CD4-positive, alpha-beta memory T cell (primary cell): ENCODE data around the gene OTUD3. TPM values are rescaled to one million over a fixed set of nuclear protein-coding genes. Genes with fewer than 3 reads are reported as not detected.

Experiments
- CTCF ChIA-PET: fragments of 350-600 bp; sonication (Branson Sonifier 250); formaldehyde crosslinking; loops from one replicate; lab custom pipeline; 2021; ENCODE audit warnings: inconsistent platforms; ENCODE audit not compliant: partially characterized antibody; lab: Charles Lee
- POLR2A ChIA-PET: fragments of 350-600 bp; sonication (Branson Sonifier 250); formaldehyde crosslinking; loops from one replicate; lab custom pipeline; 2021; ENCODE audit not compliant: partially characterized antibody; lab: Charles Lee
- DNase-seq, 5 donors: peaks; one replicate each; pipeline versions ENCODE4 v3.0.0 to v3.0.0-alpha.2; 2020 to 2022; ENCODE audit warnings: mixed read lengths in 1 of 5
- H3K27ac ChIP-seq: one replicate; pipeline ENCODE4 v1.7.0; 2013; ENCODE audit warnings: low read depth, low read length
- H3K27me3 ChIP-seq: 2 replicates; pipeline ENCODE4 v1.7.0; 2013; ENCODE audit warnings: mild to moderate bottlenecking, low read length, moderate library complexity; ENCODE audit not compliant: insufficient read depth
- H3K36me3 ChIP-seq: 2 replicates; pipeline ENCODE4 v1.7.0; 2013; ENCODE audit warnings: mild to moderate bottlenecking, low read length, moderate library complexity; ENCODE audit not compliant: insufficient read depth
- H3K4me1 ChIP-seq: 2 replicates; pipeline ENCODE4 v1.7.0; 2013; ENCODE audit warnings: mild to moderate bottlenecking, low read length, moderate library complexity; ENCODE audit not compliant: insufficient read depth
- H3K4me3 ChIP-seq, 2 donors: one replicate each; pipeline ENCODE4 v1.7.0; 2013; ENCODE audit warnings: low read length in 2 of 2, mild to moderate bottlenecking in 1 of 2
- H3K9me3 ChIP-seq, 2 donors: one replicate each; pipeline ENCODE4 v1.7.0; 2013; ENCODE audit warnings: low read length in 2 of 2, control low read depth in 1 of 2; ENCODE audit not compliant: control insufficient read depth in 1 of 2
- H3K27ac Mint-ChIP-seq, 7 donors: one replicate each; pipeline ENCODE4 v1.8.0; 2020 to 2021; ENCODE audit warnings: mixed read lengths in 7 of 7, mild to moderate bottlenecking in 6 of 7, inconsistent platforms in 3 of 7, moderate library complexity in 3 of 7
- H3K27me3 Mint-ChIP-seq, 2 donors: one replicate each; pipeline ENCODE4 v1.8.0; 2020 to 2021; ENCODE audit warnings: mixed read lengths in 2 of 2
- H3K36me3 Mint-ChIP-seq, 2 donors: one replicate each; pipeline ENCODE4 v1.8.0; 2020 to 2021; ENCODE audit warnings: mixed read lengths in 2 of 2, inconsistent platforms in 1 of 2, mild to moderate bottlenecking in 1 of 2
- H3K4me1 Mint-ChIP-seq, 4 donors: one replicate each; pipeline ENCODE4 v1.8.0; 2020 to 2021; ENCODE audit warnings: mixed read lengths in 4 of 4, mild to moderate bottlenecking in 1 of 4
- H3K4me3 Mint-ChIP-seq, 8 donors: one replicate each; pipeline ENCODE4 v1.8.0; 2020 to 2021; ENCODE audit warnings: mixed read lengths in 8 of 8, mild to moderate bottlenecking in 7 of 8, moderate library complexity in 6 of 8, inconsistent platforms in 3 of 8
- H3K9me3 Mint-ChIP-seq, 8 donors: one replicate each; pipeline ENCODE4 v1.8.0; 2020 to 2021; ENCODE audit warnings: mixed read lengths in 8 of 8, mild to moderate bottlenecking in 5 of 8, inconsistent platforms in 3 of 8, moderate library complexity in 1 of 8
- intact Hi-C: fragments of 100-400 bp; cut with micrococcal nuclease; formaldehyde crosslinking; loops from one replicate; pipeline ENCODE4 v1.15.1; 2023
- polyA plus RNA-seq, 2 donors: library from polyadenylated mRNA; unstranded; fragments of 300-500 nt; fragmentation: Illumina TruSeq; gene quantifications; one replicate each; pipeline ENCODE4 v1.2.3, GENCODE V29; 2021
- total RNA-seq, 2 experiments: library from RNA; stranded (reverse); gene quantifications; one replicate each; pipeline ENCODE4 v1.2.3, GENCODE V29; 2021

OTUD3 gene
- total and polyA plus RNA-seq, 4 experiments from 2014 or later: 1.8 to 18.7 (median 10.8) TPM

DNA sequence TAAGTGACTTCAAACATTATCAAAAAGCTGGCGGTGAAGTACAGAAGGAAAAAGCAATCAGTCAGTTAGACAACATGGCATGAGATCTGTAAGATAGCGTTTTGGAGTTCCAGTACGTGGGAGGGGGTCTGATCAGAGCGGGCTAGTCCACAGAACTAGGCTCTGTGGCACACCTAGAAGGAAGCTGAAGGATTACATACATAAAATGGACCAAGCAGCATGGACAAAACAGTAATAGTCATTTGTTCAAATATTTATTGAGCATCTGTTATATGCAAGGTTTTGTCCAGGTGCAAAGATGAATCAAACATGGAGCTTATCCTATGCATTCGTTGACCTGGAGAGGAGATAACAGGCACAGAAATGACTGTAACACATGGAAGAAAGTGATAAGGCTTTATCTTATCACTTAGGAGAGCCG, 64.1 kb downstream of the OTUD3 start:
- Mint-ChIP-seq H3K9me3 (no peaks in the 10 kb centered on the region), H3K36me3 (no peaks in the 10 kb centered on the region), H3K27me3 (peaks cover 7 to 16% of the 10 kb centered on the region in 2 donors), H3K4me1 (no peaks in the 10 kb centered on the region), H3K4me3 (no peak overlapping the region), H3K27ac (no peak overlapping the region)
- no peak for DNase-seq
- Histone ChIP-seq H3K36me3 (no peaks in the 10 kb centered on the region), H3K27ac (no peak overlapping the region), H3K9me3 (no peaks in the 10 kb centered on the region), H3K4me1 (no peaks in the 10 kb centered on the region), H3K4me3 (no peak overlapping the region), H3K27me3 (no peaks in the 10 kb centered on the region)
- POLR2A ChIA-PET: no interaction called here
- CTCF ChIA-PET: no interaction called here
- intact Hi-C loops: no loop called here

DNA sequence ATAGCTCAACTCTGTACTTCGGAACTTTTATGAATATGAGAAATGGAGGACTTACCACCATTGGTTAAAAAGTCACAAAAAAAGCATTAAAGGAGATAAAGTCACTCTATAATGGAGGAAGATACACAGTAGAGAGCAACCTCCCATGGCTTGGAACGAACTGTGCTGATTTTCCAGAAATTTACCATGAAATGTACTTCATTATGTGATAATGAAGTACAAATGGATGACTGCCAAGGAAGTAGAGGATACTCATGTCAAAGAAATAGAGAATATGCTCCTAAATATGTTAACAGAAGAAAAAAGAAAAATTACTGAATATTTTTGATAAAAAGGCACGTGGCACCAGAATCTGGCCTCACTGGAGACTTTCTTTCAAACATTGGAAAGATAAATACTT, 64.8 kb downstream of the OTUD3 start:
- no peaks in the 10 kb centered on the region for H3K9me3 ChIP-seq
- H3K4me1 Mint-ChIP-seq: no peaks in the 10 kb centered on the region
- intact Hi-C loops: no loop called here
- H3K4me3 Mint-ChIP-seq: no peak overlapping the region
- H3K9me3 Mint-ChIP-seq: no peaks in the 10 kb centered on the region
- H3K36me3 Mint-ChIP-seq: no peaks in the 10 kb centered on the region
- POLR2A ChIA-PET: no interaction called here
- no peaks in the 10 kb centered on the region for H3K27me3 ChIP-seq
- no peak for DNase-seq
- H3K4me1 ChIP-seq: no peaks in the 10 kb centered on the region
- H3K4me3 ChIP-seq: no peak overlapping the region
- peaks cover 7 to 16% of the 10 kb centered on the region in 2 donors for H3K27me3 Mint-ChIP-seq
- H3K36me3 ChIP-seq: no peaks in the 10 kb centered on the region
- H3K27ac ChIP-seq: no peak overlapping the region
- CTCF ChIA-PET: no interaction called here
- H3K27ac Mint-ChIP-seq: no peak overlapping the region

DNA sequence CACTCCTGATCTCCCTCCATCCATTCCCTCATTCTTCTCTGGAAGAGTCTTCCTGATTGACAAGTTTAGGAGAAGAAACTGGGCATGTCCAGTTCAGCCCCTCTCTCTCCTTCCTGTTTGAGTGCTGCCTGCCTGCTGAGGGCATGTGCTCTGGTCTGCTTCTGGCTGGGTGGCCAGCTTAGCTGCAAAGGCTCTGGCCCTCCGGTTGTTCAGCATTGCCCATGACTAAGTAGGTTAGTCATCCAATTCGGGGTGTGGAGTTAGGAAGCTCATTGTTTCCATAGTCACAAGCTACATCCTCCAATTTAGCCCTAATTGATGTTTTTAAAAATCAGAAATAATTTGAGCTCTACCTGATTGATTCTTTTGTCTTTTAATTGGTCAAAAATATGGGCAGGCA, 66.8 kb downstream of the OTUD3 start:
- no peaks in the 10 kb centered on the region for H3K4me1 Mint-ChIP-seq
- H3K27me3 Mint-ChIP-seq: peaks cover 9 to 21% of the 10 kb centered on the region in 2 donors
- CTCF ChIA-PET: no interaction called here
- H3K27ac Mint-ChIP-seq: no peak overlapping the region
- H3K9me3 ChIP-seq: no peaks in the 10 kb centered on the region
- no peaks in the 10 kb centered on the region for H3K4me1 ChIP-seq
- H3K27ac ChIP-seq: no peak overlapping the region
- H3K27me3 ChIP-seq: no peaks in the 10 kb centered on the region
- peaks cover 0 to 7% (median 0%) of the 10 kb centered on the region in 8 donors for H3K9me3 Mint-ChIP-seq
- intact Hi-C loops: no loop called here
- H3K4me3 ChIP-seq: no peak overlapping the region
- H3K4me3 Mint-ChIP-seq: no peak overlapping the region
- no peak for DNase-seq
- H3K36me3 ChIP-seq: no peaks in the 10 kb centered on the region
- H3K36me3 Mint-ChIP-seq: no peaks in the 10 kb centered on the region
- POLR2A ChIA-PET: no interaction called here

DNA sequence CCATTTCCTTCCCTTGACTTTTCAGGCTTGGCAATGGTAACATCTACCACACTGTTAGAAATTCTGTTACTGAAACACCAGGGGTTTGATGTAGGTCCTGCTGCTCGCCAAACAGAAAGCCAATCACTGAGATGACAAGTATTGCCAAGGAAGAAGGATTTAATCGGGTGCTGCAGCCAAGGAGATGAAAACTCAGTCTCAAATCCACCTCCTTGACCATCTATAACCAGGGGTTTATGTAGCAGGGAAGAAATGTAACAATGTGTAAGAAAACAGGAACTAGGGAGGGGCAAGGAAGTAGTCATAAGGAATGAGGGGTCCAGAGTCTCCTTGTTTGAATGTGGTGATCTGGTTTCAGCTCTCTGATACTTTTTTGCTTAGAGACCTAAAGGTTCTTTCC, 71.9 kb downstream of the OTUD3 start:
- Histone ChIP-seq H3K4me3 (no peak overlapping the region), H3K36me3 (no peaks in the 10 kb centered on the region), H3K27me3 (no peaks in the 10 kb centered on the region), H3K4me1 (no peaks in the 10 kb centered on the region), H3K9me3 (no peaks in the 10 kb centered on the region), H3K27ac (no peak overlapping the region)
- ChIA-PET POLR2A (no interaction called here), CTCF (no interaction called here)
- H3K4me1 Mint-ChIP-seq: no peaks in the 10 kb centered on the region
- H3K27ac Mint-ChIP-seq: no peak overlapping the region
- H3K36me3 Mint-ChIP-seq: no peaks in the 10 kb centered on the region
- no peak for DNase-seq
- H3K9me3 Mint-ChIP-seq: peaks cover 0 to 12% (median 2%) of the 10 kb centered on the region in 8 donors
- intact Hi-C loops: no loop called here
- no peak overlapping the region for H3K4me3 Mint-ChIP-seq
- peaks cover 13 to 33% of the 10 kb centered on the region in 2 donors for H3K27me3 Mint-ChIP-seq

DNA sequence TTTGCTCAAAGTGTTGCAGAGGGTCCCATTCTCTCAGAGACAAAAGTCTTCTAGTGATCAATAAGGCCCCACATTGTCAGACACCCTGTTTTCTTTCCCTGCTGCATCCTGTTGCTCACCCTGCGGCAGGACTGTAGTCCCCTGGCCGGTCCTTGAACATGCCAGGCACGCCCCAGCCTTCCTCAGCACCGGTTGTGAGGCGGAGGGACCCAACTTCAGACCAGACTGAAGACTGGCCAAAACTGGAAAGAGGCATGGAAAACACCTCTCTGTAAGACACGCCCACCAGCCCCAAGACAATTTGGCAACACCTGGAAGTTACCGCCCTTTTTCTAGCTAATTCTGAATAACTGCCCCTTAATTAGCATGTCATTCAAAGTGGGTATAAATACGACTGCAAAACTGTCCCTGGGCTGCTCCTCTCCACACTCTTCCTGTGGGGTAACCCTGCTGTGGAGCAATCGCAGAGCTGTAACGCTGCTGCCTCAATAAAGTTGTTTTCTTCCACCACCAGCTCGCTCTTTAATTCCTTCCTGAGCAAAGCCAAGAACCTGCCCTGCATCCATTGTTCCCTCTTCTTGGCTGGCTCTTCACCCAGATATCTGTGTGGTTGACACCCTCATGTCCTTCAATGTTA, 73.5 kb downstream of the OTUD3 start:
- Mint-ChIP-seq H3K27me3 (peaks cover 13 to 34% of the 10 kb centered on the region in 2 donors), H3K4me1 (no peaks in the 10 kb centered on the region), H3K36me3 (no peaks in the 10 kb centered on the region), H3K9me3 (peaks cover 0 to 12% (median 2%) of the 10 kb centered on the region in 8 donors), H3K4me3 (no peak overlapping the region), H3K27ac (no peak overlapping the region)
- ChIA-PET CTCF (no interaction called here), POLR2A (no interaction called here)
- H3K27ac ChIP-seq: no peak overlapping the region
- no peaks in the 10 kb centered on the region for H3K27me3 ChIP-seq
- H3K4me3 ChIP-seq: no peak overlapping the region
- H3K36me3 ChIP-seq: no peaks in the 10 kb centered on the region
- intact Hi-C loops: no loop called here
- H3K9me3 ChIP-seq: no peaks in the 10 kb centered on the region
- H3K4me1 ChIP-seq: no peaks in the 10 kb centered on the region
- no peak for DNase-seq

DNA sequence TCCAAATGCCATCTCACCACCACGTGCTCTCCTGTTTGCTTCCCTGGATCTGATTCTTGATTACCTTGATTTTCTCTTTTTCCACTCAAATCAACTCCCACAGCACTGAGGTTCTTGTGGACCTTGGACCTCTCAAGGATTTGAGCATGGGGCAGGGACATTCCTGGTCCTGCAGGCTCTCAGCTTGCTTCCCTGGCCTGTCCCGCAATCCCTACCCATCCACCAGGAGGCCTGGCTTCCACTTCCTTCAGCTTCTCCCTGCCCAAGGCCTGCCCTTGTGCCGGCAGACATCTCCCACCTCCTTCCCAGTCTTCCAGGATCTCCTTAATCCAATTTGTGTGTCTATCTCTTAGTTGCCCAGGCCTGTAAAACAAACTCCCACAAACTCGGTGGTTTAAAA, 75.6 kb downstream of the OTUD3 start:
- Mint-ChIP-seq H3K27ac (no peak overlapping the region), H3K36me3 (no peaks in the 10 kb centered on the region), H3K4me1 (no peaks in the 10 kb centered on the region), H3K4me3 (no peak overlapping the region), H3K27me3 (peaks cover 19 to 36% of the 10 kb centered on the region in 2 donors), H3K9me3 (peaks cover 0 to 12% (median 2%) of the 10 kb centered on the region in 8 donors)
- POLR2A ChIA-PET: no interaction called here
- Histone ChIP-seq H3K36me3 (no peaks in the 10 kb centered on the region), H3K4me3 (no peak overlapping the region), H3K27me3 (no peaks in the 10 kb centered on the region), H3K9me3 (no peaks in the 10 kb centered on the region), H3K4me1 (no peaks in the 10 kb centered on the region), H3K27ac (no peak overlapping the region)
- intact Hi-C loops: no loop called here
- DNase-seq: no peak
- CTCF ChIA-PET: no interaction called here

DNA sequence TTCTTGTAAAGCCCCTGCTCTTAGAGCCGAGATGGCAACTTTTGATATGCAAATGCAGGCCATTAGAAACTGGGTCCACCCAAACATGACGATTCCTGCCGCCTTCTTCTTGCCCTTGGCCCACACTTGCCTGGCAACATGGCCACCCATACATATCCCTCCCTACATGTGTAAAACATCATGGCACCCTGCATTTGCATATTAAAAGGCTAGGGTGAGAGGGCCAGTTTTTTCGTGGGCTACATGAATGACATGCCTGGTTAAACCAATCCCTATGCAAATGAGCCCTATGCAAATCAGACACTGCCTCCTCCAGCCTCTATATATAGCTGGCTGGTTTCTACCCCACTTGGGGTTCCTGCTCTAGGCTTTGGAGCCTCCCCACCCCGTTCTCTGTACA, 78.4 kb downstream of the OTUD3 start:
- intact Hi-C loops: no loop called here
- H3K27me3 Mint-ChIP-seq: peaks cover 18 to 44% of the 10 kb centered on the region in 2 donors
- POLR2A ChIA-PET: no interaction called here
- Histone ChIP-seq H3K27me3 (no peaks in the 10 kb centered on the region), H3K4me3 (no peak overlapping the region), H3K27ac (no peak overlapping the region), H3K4me1 (no peaks in the 10 kb centered on the region), H3K36me3 (no peaks in the 10 kb centered on the region), H3K9me3 (no peaks in the 10 kb centered on the region)
- H3K27ac Mint-ChIP-seq: no peak overlapping the region
- H3K9me3 Mint-ChIP-seq: peaks cover 0 to 7% (median 3%) of the 10 kb centered on the region in 8 donors
- DNase-seq: no peak
- H3K4me3 Mint-ChIP-seq: no peak overlapping the region
- no peaks in the 10 kb centered on the region for H3K4me1 Mint-ChIP-seq
- CTCF ChIA-PET: no interaction called here
- no peaks in the 10 kb centered on the region for H3K36me3 Mint-ChIP-seq
